ENCODE data around the gene ZNF429.

Gene ZNF429

GRCh38 chr19:21574607-21575006 lies 69.2 kb downstream of the ZNF429 start:
- Histone ChIP-seq H3K4me1 (ENCODE audit: control insufficient read depth, insufficient read depth, low read length, unreplicated experiment) (no peaks in the 10 kb centered on the region), H3K36me3 (ENCODE audit: insufficient read depth, low read length) (no peaks in the 10 kb centered on the region), H3K79me2 (ENCODE audit: control insufficient read depth, insufficient read depth, low read length, unreplicated experiment) (no peaks in the 10 kb centered on the region), H3K27me3 (ENCODE audit: insufficient read depth, low read length) (no peaks in the 10 kb centered on the region), H3K4me3 (ENCODE audit: low read depth, low read length) (no peak overlapping the region), H2AFZ (ENCODE audit: low read length, unreplicated experiment) (no peak overlapping the region), H3K27ac (ENCODE audit: low read depth, low read length) (no peak overlapping the region)

GRCh38 chr19:21576481-21576880 lies 71.1 kb downstream of the ZNF429 start:
- H3K36me3 ChIP-seq (ENCODE audit: insufficient read depth, low read length): no peaks in the 10 kb centered on the region

GRCh38 chr19:21580101-21580500 lies 74.7 kb downstream of the ZNF429 start:
- no peaks in the 10 kb centered on the region for H3K36me3 ChIP-seq (ENCODE audit: insufficient read depth, low read length)
- H3K4me3 ChIP-seq (ENCODE audit: low read depth, low read length): no peak overlapping the region
- no peaks in the 10 kb centered on the region for H3K4me1 ChIP-seq (ENCODE audit: control insufficient read depth, insufficient read depth, low read length, unreplicated experiment)
- no peak overlapping the region for H3K27ac ChIP-seq (ENCODE audit: low read depth, low read length)
- no peak overlapping the region for H2AFZ ChIP-seq (ENCODE audit: low read length, unreplicated experiment)
- no peaks in the 10 kb centered on the region for H3K27me3 ChIP-seq (ENCODE audit: insufficient read depth, low read length)
- H3K79me2 ChIP-seq (ENCODE audit: control insufficient read depth, insufficient read depth, low read length, unreplicated experiment): no peaks in the 10 kb centered on the region

More at GRCh38 chr19:21576481-21576880, 71.1 kb downstream of the ZNF429 start:
- Histone ChIP-seq H2AFZ (ENCODE audit: low read length, unreplicated experiment) (no peak overlapping the region), H3K79me2 (ENCODE audit: control insufficient read depth, insufficient read depth, low read length, unreplicated experiment) (no peaks in the 10 kb centered on the region), H3K27me3 (ENCODE audit: insufficient read depth, low read length) (no peaks in the 10 kb centered on the region), H3K4me1 (ENCODE audit: control insufficient read depth, insufficient read depth, low read length, unreplicated experiment) (no peaks in the 10 kb centered on the region), H3K27ac (ENCODE audit: low read depth, low read length) (no peak overlapping the region), H3K4me3 (ENCODE audit: low read depth, low read length) (no peak overlapping the region)

GRCh38 chr19:21580818-21581217 lies 75.4 kb downstream of the ZNF429 start:
- H3K4me3 ChIP-seq (ENCODE audit: low read depth, low read length): no peak overlapping the region
- no peaks in the 10 kb centered on the region for H3K79me2 ChIP-seq (ENCODE audit: control insufficient read depth, insufficient read depth, low read length, unreplicated experiment)
- H3K4me1 ChIP-seq (ENCODE audit: control insufficient read depth, insufficient read depth, low read length, unreplicated experiment): no peaks in the 10 kb centered on the region
- no peak overlapping the region for H2AFZ ChIP-seq (ENCODE audit: low read length, unreplicated experiment)
- H3K36me3 ChIP-seq (ENCODE audit: insufficient read depth, low read length): no peaks in the 10 kb centered on the region
- H3K27me3 ChIP-seq (ENCODE audit: insufficient read depth, low read length): no peaks in the 10 kb centered on the region
- H3K27ac ChIP-seq (ENCODE audit: low read depth, low read length): no peak overlapping the region

GRCh38 chr19:21581646-21582240 lies 76.3 kb downstream of the ZNF429 start:
- H3K4me3 ChIP-seq (ENCODE audit: low read depth, low read length): no peak overlapping the region
- no peak overlapping the region for H3K27ac ChIP-seq (ENCODE audit: low read depth, low read length)
- H3K79me2 ChIP-seq (ENCODE audit: control insufficient read depth, insufficient read depth, low read length, unreplicated experiment): no peaks in the 10 kb centered on the region
- no peaks in the 10 kb centered on the region for H3K36me3 ChIP-seq (ENCODE audit: insufficient read depth, low read length)
- no peak overlapping the region for H2AFZ ChIP-seq (ENCODE audit: low read length, unreplicated experiment)
- no peaks in the 10 kb centered on the region; the same call in 1 of the 2 replicates for H3K27me3 ChIP-seq (ENCODE audit: insufficient read depth, low read length)
- no peaks in the 10 kb centered on the region for H3K4me1 ChIP-seq (ENCODE audit: control insufficient read depth, insufficient read depth, low read length, unreplicated experiment)

GRCh38 chr19:21584537-21584936 lies 79.1 kb downstream of the ZNF429 start:
- Histone ChIP-seq H3K27ac (ENCODE audit: low read depth, low read length) (no peak overlapping the region), H3K4me3 (ENCODE audit: low read depth, low read length) (no peak overlapping the region), H3K27me3 (ENCODE audit: insufficient read depth, low read length) (no peaks in the 10 kb centered on the region; the same call in 1 of the 2 replicates), H3K36me3 (ENCODE audit: insufficient read depth, low read length) (no peaks in the 10 kb centered on the region), H2AFZ (ENCODE audit: low read length, unreplicated experiment) (no peak overlapping the region), H3K79me2 (ENCODE audit: control insufficient read depth, insufficient read depth, low read length, unreplicated experiment) (no peaks in the 10 kb centered on the region), H3K4me1 (ENCODE audit: control insufficient read depth, insufficient read depth, low read length, unreplicated experiment) (no peaks in the 10 kb centered on the region)

GRCh38 chr19:21585281-21585890 lies 80.0 kb downstream of the ZNF429 start:
- Histone ChIP-seq H3K36me3 (ENCODE audit: insufficient read depth, low read length) (no peaks in the 10 kb centered on the region), H3K4me3 (ENCODE audit: low read depth, low read length) (no peak overlapping the region), H3K27ac (ENCODE audit: low read depth, low read length) (no peak overlapping the region), H3K27me3 (ENCODE audit: insufficient read depth, low read length) (no peaks in the 10 kb centered on the region; the same call in 1 of the 2 replicates), H2AFZ (ENCODE audit: low read length, unreplicated experiment) (no peak overlapping the region), H3K79me2 (ENCODE audit: control insufficient read depth, insufficient read depth, low read length, unreplicated experiment) (no peaks in the 10 kb centered on the region), H3K4me1 (ENCODE audit: control insufficient read depth, insufficient read depth, low read length, unreplicated experiment) (no peaks in the 10 kb centered on the region)

- Histone ChIP-seq H3K79me2 (ENCODE audit: control insufficient read depth, insufficient read depth, low read length, unreplicated experiment) (no peaks in the 10 kb centered on the region), H3K27me3 (ENCODE audit: insufficient read depth, low read length) (no peaks in the 10 kb centered on the region; the same call in 1 of the 2 replicates), H2AFZ (ENCODE audit: low read length, unreplicated experiment) (no peak overlapping the region), H3K4me3 (ENCODE audit: low read depth, low read length) (peak overlapping the region; percentile 29; the same call in 1 of the 2 replicates), H3K36me3 (ENCODE audit: insufficient read depth, low read length) (no peaks in the 10 kb centered on the region), H3K27ac (ENCODE audit: low read depth, low read length) (no peak overlapping the region), H3K4me1 (ENCODE audit: control insufficient read depth, insufficient read depth, low read length, unreplicated experiment) (no peaks in the 10 kb centered on the region)
Observed at GRCh38 chr19:21586311-21587116, 81.1 kb downstream of the ZNF429 start.

GRCh38 chr19:21587117-21587461 lies 81.7 kb downstream of the ZNF429 start:
- H2AFZ ChIP-seq (ENCODE audit: low read length, unreplicated experiment): no peak overlapping the region
- no peaks in the 10 kb centered on the region for H3K4me1 ChIP-seq (ENCODE audit: control insufficient read depth, insufficient read depth, low read length, unreplicated experiment)
- no peaks in the 10 kb centered on the region for H3K79me2 ChIP-seq (ENCODE audit: control insufficient read depth, insufficient read depth, low read length, unreplicated experiment)
- no peak overlapping the region for H3K4me3 ChIP-seq (ENCODE audit: low read depth, low read length)
- no peak overlapping the region for H3K27ac ChIP-seq (ENCODE audit: low read depth, low read length)
- H3K27me3 ChIP-seq (ENCODE audit: insufficient read depth, low read length): no peaks in the 10 kb centered on the region; the same call in 1 of the 2 replicates
- no peaks in the 10 kb centered on the region for H3K36me3 ChIP-seq (ENCODE audit: insufficient read depth, low read length)

GRCh38 chr19:21587549-21587948 lies 82.1 kb downstream of the ZNF429 start:
- Histone ChIP-seq H2AFZ (ENCODE audit: low read length, unreplicated experiment) (no peak overlapping the region), H3K4me3 (ENCODE audit: low read depth, low read length) (no peak overlapping the region), H3K27me3 (ENCODE audit: insufficient read depth, low read length) (no peaks in the 10 kb centered on the region; the same call in 1 of the 2 replicates), H3K4me1 (ENCODE audit: control insufficient read depth, insufficient read depth, low read length, unreplicated experiment) (no peaks in the 10 kb centered on the region), H3K36me3 (ENCODE audit: insufficient read depth, low read length) (no peaks in the 10 kb centered on the region), H3K79me2 (ENCODE audit: control insufficient read depth, insufficient read depth, low read length, unreplicated experiment) (no peaks in the 10 kb centered on the region), H3K27ac (ENCODE audit: low read depth, low read length) (no peak overlapping the region)

Data from ACC112 (cell line).